Right atrium auricular region (tissue), 2 donors: Measurements from ENCODE around the gene VAV3. TPM values are rescaled to one million over a fixed set of nuclear protein-coding genes. Genes with fewer than 3 reads are reported as not detected.

Experiments
- DNase-seq: peaks from one replicate; pipeline ENCODE4 v3.0.0-alpha.2; 2019; ENCODE audit warnings: low spot score
- H3K27ac ChIP-seq, 2 donors: fragments of 200-600 bp; sonication (generic); 1 replicate in 1 of 2; 2 replicates in 1 of 2; pipeline ENCODE4 v1.5.1; 2016 to 2019
- H3K27me3 ChIP-seq, 2 donors: fragments of 200-600 bp; sonication (generic); one replicate each; pipeline versions ENCODE4 v1.5.1 to v1.6.0; 2017 to 2019
- H3K36me3 ChIP-seq: fragments of 200-600 bp; sonication (generic); one replicate; pipeline ENCODE4 v1.5.1; 2016
- H3K4me1 ChIP-seq, 2 donors: fragments of 200-600 bp; sonication (generic); one replicate each; pipeline versions ENCODE4 v1.5.1 to v1.6.0; 2017 to 2019
- H3K4me3 ChIP-seq, 2 donors: fragments of 200-600 bp; sonication (generic); 1 replicate in 1 of 2; 2 replicates in 1 of 2; pipeline ENCODE4 v1.5.1; 2017 to 2019; ENCODE audit warnings: mild to moderate bottlenecking in 1 of 2, moderate library complexity in 1 of 2
- H3K9me3 ChIP-seq, 2 donors: fragments of 200-600 bp; sonication (generic); one replicate each; pipeline ENCODE4 v1.5.1; 2019
- total RNA-seq, 2 donors: library from RNA; depleted of rRNA; stranded (reverse); fragments of >200 nt; gene quantifications; one replicate each; pipeline ENCODE4 v1.1.0, GENCODE V29; 2016
- TF ChIP-seq, protein P1 (sequence below), 2 donors: fragments of 200-600 bp; sonication (generic); IDR thresholded peaks; one replicate each; pipeline ENCODE4 v1.5.1; 2019; ENCODE audit warnings: antibody characterized with exemption in 2 of 2

VAV3 gene
- total RNA-seq, 2 donors from 2014 or later, result 2.0 to 2.8 TPM

GRCh38 chr1:107687849-107688753 is 276.9 kb downstream of the VAV3 start:
- Histone ChIP-seq H3K36me3 (no peaks in the 10 kb centered on the region), H3K4me1 (no peaks in the 10 kb centered on the region), H3K27ac (no peak overlapping the region), H3K4me3 (no peak overlapping the region), H3K9me3 (no peaks in the 10 kb centered on the region), H3K27me3 (no peaks in the 10 kb centered on the region)
- no peak for DNase-seq
- TF ChIP-seq, protein P1, sequence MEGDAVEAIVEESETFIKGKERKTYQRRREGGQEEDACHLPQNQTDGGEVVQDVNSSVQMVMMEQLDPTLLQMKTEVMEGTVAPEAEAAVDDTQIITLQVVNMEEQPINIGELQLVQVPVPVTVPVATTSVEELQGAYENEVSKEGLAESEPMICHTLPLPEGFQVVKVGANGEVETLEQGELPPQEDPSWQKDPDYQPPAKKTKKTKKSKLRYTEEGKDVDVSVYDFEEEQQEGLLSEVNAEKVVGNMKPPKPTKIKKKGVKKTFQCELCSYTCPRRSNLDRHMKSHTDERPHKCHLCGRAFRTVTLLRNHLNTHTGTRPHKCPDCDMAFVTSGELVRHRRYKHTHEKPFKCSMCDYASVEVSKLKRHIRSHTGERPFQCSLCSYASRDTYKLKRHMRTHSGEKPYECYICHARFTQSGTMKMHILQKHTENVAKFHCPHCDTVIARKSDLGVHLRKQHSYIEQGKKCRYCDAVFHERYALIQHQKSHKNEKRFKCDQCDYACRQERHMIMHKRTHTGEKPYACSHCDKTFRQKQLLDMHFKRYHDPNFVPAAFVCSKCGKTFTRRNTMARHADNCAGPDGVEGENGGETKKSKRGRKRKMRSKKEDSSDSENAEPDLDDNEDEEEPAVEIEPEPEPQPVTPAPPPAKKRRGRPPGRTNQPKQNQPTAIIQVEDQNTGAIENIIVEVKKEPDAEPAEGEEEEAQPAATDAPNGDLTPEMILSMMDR (IDR thresholded peaks at IDR 0.05), result no peak

GRCh38 chr1:107683683-107684082 is 281.3 kb downstream of the VAV3 start:
- Histone ChIP-seq H3K9me3 (no peaks in the 10 kb centered on the region), H3K36me3 (no peaks in the 10 kb centered on the region), H3K27ac (no peak overlapping the region), H3K4me1 (no peaks in the 10 kb centered on the region), H3K4me3 (no peak overlapping the region), H3K27me3 (no peaks in the 10 kb centered on the region)
- TF ChIP-seq, protein P1 (IDR thresholded peaks at IDR 0.05), result no peak
- no peak for DNase-seq

GRCh38 chr1:107683191-107683657 is 281.8 kb downstream of the VAV3 start:
- no peak for DNase-seq
- Histone ChIP-seq H3K27me3 (no peaks in the 10 kb centered on the region), H3K27ac (no peak overlapping the region), H3K36me3 (no peaks in the 10 kb centered on the region), H3K4me3 (no peak overlapping the region), H3K9me3 (no peaks in the 10 kb centered on the region), H3K4me1 (no peaks in the 10 kb centered on the region)
- TF ChIP-seq, protein P1 (IDR thresholded peaks at IDR 0.05), result no peak

DNA sequence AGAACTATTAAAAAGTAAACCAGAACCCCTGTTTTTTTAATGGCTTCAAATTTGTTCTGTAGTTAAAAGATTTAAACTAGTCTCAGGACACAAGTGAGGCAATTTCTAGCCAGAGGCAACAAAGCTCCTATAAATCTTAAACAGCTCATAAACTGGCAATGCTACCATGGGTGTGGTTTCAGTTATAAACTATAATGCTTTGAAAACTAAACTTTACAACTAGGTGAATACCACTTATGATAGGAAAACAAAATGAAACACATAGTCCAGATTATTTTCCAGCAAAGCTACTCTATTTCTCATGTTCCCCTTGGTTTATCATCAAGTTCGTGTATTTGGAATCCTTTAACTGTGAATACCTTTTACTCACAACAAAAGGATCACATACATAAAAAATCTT is 282.5 kb downstream of the VAV3 start:
- no peaks in the 10 kb centered on the region for H3K27me3 ChIP-seq
- TF ChIP-seq, protein P1 (IDR thresholded peaks at IDR 0.05), result no peak
- DNase-seq, result no peak
- H3K9me3 ChIP-seq, result no peaks in the 10 kb centered on the region
- H3K4me3 ChIP-seq, result no peak overlapping the region
- no peaks in the 10 kb centered on the region for H3K4me1 ChIP-seq
- no peaks in the 10 kb centered on the region for H3K36me3 ChIP-seq
- H3K27ac ChIP-seq, result no peak overlapping the region

DNA sequence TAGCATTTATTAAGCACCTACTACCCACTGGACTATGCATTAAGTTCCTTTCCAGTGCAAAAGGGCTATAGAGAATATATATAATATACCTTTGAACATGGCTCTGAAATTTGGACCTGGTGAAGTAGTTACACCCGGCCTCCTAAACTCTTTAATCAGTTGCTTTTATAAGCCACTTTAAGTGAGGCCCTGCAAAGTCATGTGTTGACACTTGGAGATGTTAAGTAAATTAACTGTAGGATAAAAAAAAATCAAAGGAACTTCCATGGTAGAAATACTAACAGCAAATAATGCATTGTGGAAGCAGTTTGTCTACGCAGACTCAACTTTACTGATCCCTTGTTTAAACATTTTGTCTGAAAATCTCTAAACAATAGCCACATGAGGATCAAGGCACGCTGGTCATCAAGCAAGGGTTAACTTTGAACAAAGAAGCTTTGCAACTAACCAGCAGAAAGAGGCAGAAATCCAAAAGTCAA is 283.9 kb downstream of the VAV3 start:
- Histone ChIP-seq H3K27me3 (no peaks in the 10 kb centered on the region), H3K4me3 (no peak overlapping the region), H3K9me3 (no peaks in the 10 kb centered on the region), H3K4me1 (no peaks in the 10 kb centered on the region), H3K36me3 (no peaks in the 10 kb centered on the region), H3K27ac (no peak overlapping the region)
- TF ChIP-seq, protein P1 (IDR thresholded peaks at IDR 0.05), result no peak
- no peak for DNase-seq
